Pancreas (tissue), 10 donors: ENCODE results near the gene USO1. TPM values are rescaled to one million over a fixed set of nuclear protein-coding genes. Genes with fewer than 3 reads are reported as not detected.
A peak's percentile ranks its signal among the peaks of the same experiment; 100 is the strongest.

Source experiments
- ATAC-seq, 4 donors: fragments of 200-7000 bp; cut with Tn5 transposase; one replicate each; pipeline versions ENCODE4 v1.8.0 to v1.9.1; 2020; ENCODE audit warnings: mild to moderate bottlenecking in 4 of 4, moderate library complexity in 4 of 4
- DNase-seq, 6 donors: peaks; one replicate each; pipeline ENCODE4 v3.0.0-alpha.2; 2020
- FAIRE-seq: peaks from 2 replicates; lab custom pipeline; 2012; peaks lifted over from hg19 to GRCh38; lab: Jason Lieb, UNC
- H3K27ac ChIP-seq, 4 donors: fragments of 200-600 bp; sonication (generic); 1 replicate in 3 of 4; 2 replicates in 1 of 4; pipeline versions ENCODE4 v1.5.0 to v1.8.0; 2020
- H3K27me3 ChIP-seq, 4 donors: fragments of 200-600 bp; one replicate each; pipeline ENCODE4 v1.8.0; 2021
- H3K36me3 ChIP-seq, 3 donors: fragments of 200-600 bp; sonication (generic) in 1 of 3; one replicate each; pipeline versions ENCODE4 v1.5.0 to v1.8.0; 2020 to 2021
- H3K4me1 ChIP-seq, 3 donors: fragments of 200-600 bp; one replicate each; pipeline ENCODE4 v1.8.0; 2021
- H3K4me3 ChIP-seq, 4 donors: fragments of 200-600 bp; sonication (generic) in 2 of 4; one replicate each; pipeline versions ENCODE4 v1.5.0 to v1.8.0; 2020 to 2021
- H3K9me3 ChIP-seq, 4 donors: fragments of 200-600 bp; one replicate each; pipeline ENCODE4 v1.8.0; 2021
- CTCF ChIP-seq, 4 donors: fragments of 200-600 bp; sonication (generic) in 3 of 4; IDR thresholded peaks; one replicate each; pipeline versions ENCODE4 v1.5.0 to v1.8.0; 2021; ENCODE audit warnings: antibody characterized with exemption in 4 of 4
- WGBS, 2 donors: extraction: QIAGEN DNeasy Blood & Tissue Kit; methylation state at CpG; one replicate each; pipeline ENCODE4 v1.1.7; 2013; 5-methylcytosine and 5-hydroxymethylcytosine counted together
- intact Hi-C, 3 donors: fragments of 100-400 bp; cut with DNase I; formaldehyde crosslinking; loops; one replicate each; pipeline versions ENCODE4 v1.11.1 to v1.14.2; 2022
- polyA plus RNA-seq, 2 donors: library from polyadenylated mRNA; stranded (reverse); fragments of 200-250 nt; gene quantifications; one replicate each; pipeline ENCODE4 v1.2.3, GENCODE V29; 2013
- total RNA-seq, 6 donors: library from RNA; stranded (reverse); fragmentation: NEBNext Ultra II Directional in 4 of 6; extraction: Animal tissue kit (Norgen Biotek cat#: 25700) in 4 of 6; gene quantifications; one replicate each; pipeline versions ENCODE4 v1.2.1 to v1.2.4, GENCODE V29; 2021 to 2023
- donor health status: healthy with polysubstance abuse.
- donor health status: DM: no; HTN: no; CAD: no; lungs with moderate emphysema.
- donor health status: DM: no; HTN: no; CAD: no.
- donor health status: control.
- donor health status: control.
- donor health status: Bipolar disorder and iron deficiency.
- donor health status: DM: yes; HTN: yes; CAD: no.
- donor health status: DM: no; HTN: no; CAD: no.
- donor health status: DM: no; HTN: no; CAD: no.
- donor health status: DM: yes; HTN: yes; CAD: no.

The USO1 gene
- total and polyA plus RNA-seq, 8 donors = 31.2 to 58.2 (median 51.4) TPM

DNA sequence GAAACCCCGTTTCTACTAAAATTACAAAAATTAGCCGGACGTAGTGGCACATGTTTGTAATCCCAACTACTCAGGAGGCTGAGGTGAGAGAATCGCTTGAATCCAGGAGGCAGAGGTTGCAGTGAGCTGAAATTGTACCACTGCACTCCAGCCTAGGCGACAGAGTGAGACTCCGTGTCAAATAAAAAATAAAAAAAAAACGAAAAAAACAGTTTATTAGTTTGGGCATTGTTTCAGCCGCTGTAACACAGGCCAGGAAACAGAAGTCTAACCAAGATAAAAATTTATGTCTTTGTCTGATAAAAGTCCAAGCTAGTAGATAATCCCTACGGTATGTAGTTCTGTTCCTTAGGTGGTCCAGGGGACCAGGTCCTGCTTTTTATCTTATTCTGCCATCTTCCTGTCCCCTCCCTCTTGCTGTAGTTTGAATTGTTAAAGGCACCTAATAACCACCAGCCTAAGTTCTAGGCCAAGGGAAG, 21.4 kb downstream of the USO1 start:
- no peak for FAIRE-seq
- no peak for ATAC-seq
- 53 to 58% methylated on average over 9 of the region's 9 CpGs for WGBS, 2 donors

DNA sequence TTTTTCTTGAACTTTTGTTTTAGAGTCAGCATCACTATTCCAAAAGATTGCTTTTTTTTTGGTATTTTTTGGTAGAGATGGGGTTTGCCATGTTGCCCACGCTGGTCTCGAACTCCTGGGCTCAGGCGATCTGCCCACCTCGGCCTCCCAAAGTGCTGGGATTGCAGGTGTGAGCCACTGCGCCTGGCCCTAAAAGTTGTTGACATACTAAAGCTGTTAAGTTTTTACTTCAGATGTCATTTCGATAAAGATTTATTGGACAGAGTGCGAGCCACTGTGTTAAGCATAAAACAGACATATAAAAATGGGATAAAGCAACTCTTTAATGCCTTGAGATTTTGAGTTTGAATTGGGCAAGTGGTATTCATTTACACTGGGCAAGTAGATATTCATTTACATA, 28.3 kb downstream of the USO1 start:
- H3K27me3 ChIP-seq = no peaks in the 10 kb centered on the region
- peaks cover 0 to 32% (median 5%) of the 10 kb centered on the region in 3 donors for H3K36me3 ChIP-seq
- FAIRE-seq = no peak
- H3K4me1 ChIP-seq = no peaks in the 10 kb centered on the region
- DNase-seq = no peak
- 96 to 98% methylated on average over 7 of the region's 7 CpGs for WGBS, 2 donors
- no peak for ATAC-seq
- H3K9me3 ChIP-seq = no peaks in the 10 kb centered on the region
- no peak overlapping the region for H3K27ac ChIP-seq
- intact Hi-C loops = no loop called here
- TF ChIP-seq CTCF (IDR thresholded peaks at IDR 0.05) = no peak
- H3K4me3 ChIP-seq = no peak overlapping the region

More for the DNA sequence above, 21.4 kb downstream of the USO1 start:
- Histone ChIP-seq H3K4me3 (no peak overlapping the region), H3K36me3 (no peaks in the 10 kb centered on the region), H3K27me3 (no peaks in the 10 kb centered on the region), H3K27ac (no peak overlapping the region), H3K9me3 (no peaks in the 10 kb centered on the region), H3K4me1 (peaks cover 0 to 6% (median 0%) of the 10 kb centered on the region in 3 donors)
- intact Hi-C loops = no loop called here
- no peak for DNase-seq
- no peak for TF ChIP-seq CTCF (IDR thresholded peaks at IDR 0.05)

DNA sequence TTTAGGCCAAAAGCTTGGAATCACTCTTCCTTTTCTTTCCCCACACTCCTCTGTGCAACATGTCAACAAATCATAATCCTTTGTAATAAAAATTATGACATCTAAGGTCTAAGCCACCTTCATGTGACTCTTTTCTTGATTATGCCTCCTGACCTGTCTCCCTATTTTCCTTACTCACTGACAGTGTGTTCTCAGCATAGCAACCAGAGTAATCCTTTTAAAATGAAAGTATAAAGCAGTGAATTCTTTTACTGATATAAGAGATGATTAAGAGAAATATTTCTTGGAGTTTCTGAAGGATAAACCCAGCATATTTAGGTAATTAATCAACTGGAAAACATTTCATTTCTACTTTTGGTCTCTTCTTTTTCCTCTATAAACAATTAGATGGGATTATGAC, 44.7 kb downstream of the USO1 start:
- no peaks in the 10 kb centered on the region for H3K4me1 ChIP-seq
- ATAC-seq (peak in 1 of 4 donors; percentile 27), FAIRE-seq (no peak), DNase-seq (no peak)
- intact Hi-C loops = no loop called here
- TF ChIP-seq CTCF (IDR thresholded peaks at IDR 0.05) = no peak
- no peaks in the 10 kb centered on the region for H3K9me3 ChIP-seq
- no peak overlapping the region for H3K27ac ChIP-seq
- no peak overlapping the region for H3K4me3 ChIP-seq
- H3K27me3 ChIP-seq = no peaks in the 10 kb centered on the region
- peaks cover 0 to 14% (median 11%) of the 10 kb centered on the region in 3 donors for H3K36me3 ChIP-seq

DNA sequence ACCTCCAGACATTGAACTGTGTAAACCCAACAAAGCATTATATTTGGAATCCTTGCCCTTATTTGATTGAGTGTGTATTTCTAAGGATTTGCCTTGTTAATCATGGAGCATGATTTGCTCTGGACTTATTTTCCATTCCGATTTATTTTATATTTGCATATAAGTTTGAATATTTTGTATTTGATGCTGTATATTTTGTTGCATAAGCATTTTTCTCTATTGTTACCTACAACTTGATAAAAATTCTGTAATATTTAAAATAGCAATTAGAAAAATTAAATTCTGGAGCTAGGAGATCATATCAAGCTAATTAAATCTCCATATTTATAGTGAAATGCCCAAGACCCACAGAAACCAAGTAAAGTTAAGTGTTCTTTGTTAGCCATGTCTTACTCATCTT, 47.2 kb downstream of the USO1 start:
- no peaks in the 10 kb centered on the region for H3K9me3 ChIP-seq
- H3K4me3 ChIP-seq = no peak overlapping the region
- no peak for ATAC-seq
- WGBS, 2 donors = 0% methylated on average over 1 of the region's 1 CpG
- no peaks in the 10 kb centered on the region for H3K27me3 ChIP-seq
- no peak for DNase-seq
- H3K4me1 ChIP-seq = no peaks in the 10 kb centered on the region
- intact Hi-C loops = no loop called here
- TF ChIP-seq CTCF (IDR thresholded peaks at IDR 0.05) = no peak
- peaks cover under 1 to 38% (median 28%) of the 10 kb centered on the region in 3 donors for H3K36me3 ChIP-seq
- no peak for FAIRE-seq
- H3K27ac ChIP-seq = no peak overlapping the region

DNA sequence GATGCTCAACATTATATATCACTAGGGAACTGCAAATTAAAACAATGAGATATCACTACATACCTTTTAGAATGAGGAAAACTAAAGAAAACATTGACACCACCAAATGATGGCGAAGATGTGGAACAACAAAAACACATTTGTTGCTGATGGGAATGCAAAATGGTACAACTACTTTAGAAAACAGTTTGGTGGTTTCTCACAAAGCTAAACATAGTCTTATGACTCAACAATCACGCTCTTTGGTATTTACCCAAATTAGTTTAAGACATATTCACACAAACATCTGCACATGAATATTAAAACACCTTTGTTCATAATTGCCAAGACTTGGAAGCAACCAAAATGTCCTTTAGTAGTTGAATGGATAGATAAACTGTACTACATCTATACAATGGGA, 53.2 kb downstream of the USO1 start:
- Histone ChIP-seq H3K4me1 (no peaks in the 10 kb centered on the region), H3K36me3 (peaks cover 3 to 63% (median 21%) of the 10 kb centered on the region in 3 donors), H3K9me3 (no peaks in the 10 kb centered on the region), H3K27ac (no peak overlapping the region), H3K4me3 (no peak overlapping the region), H3K27me3 (no peaks in the 10 kb centered on the region)
- no peak for TF ChIP-seq CTCF (IDR thresholded peaks at IDR 0.05)
- WGBS, 2 donors = 99 to 100% methylated on average over 2 of the region's 2 CpGs
- intact Hi-C loops = no loop called here
- ATAC-seq (no peak), DNase-seq (no peak), FAIRE-seq (no peak)
